Measurements from ENCODE around the gene TRIM44.

The TRIM44 gene

GRCh38 chr11:35641964-35642363 is 20.6 kb upstream of the TRIM44 start:
- no peaks in the 10 kb centered on the region for H3F3A ChIP-seq (ENCODE audit: insufficient read depth)
- no peaks in the 10 kb centered on the region for H3K36me3 ChIP-seq (ENCODE audit: low read length)
- H3K27ac ChIP-seq (ENCODE audit: low read depth, low read length), result no peak overlapping the region
- TF ChIP-seq EZH2phosphoT487 (conservative IDR thresholded peaks at IDR 0.05; ENCODE audit: low read length), result no peak
- no peak for TF ChIP-seq CTCF (IDR thresholded peaks at IDR 0.05; ENCODE audit: insufficient read depth, low read length, poor library complexity, severe bottlenecking)
- no peak overlapping the region for H3K4me3 ChIP-seq (ENCODE audit: insufficient read depth, low read length, poor library complexity, severe bottlenecking)
- H3K79me2 ChIP-seq (ENCODE audit: insufficient read depth, low read length), result no peaks in the 10 kb centered on the region
- H3K4me2 ChIP-seq (ENCODE audit: low read depth, low read length, poor library complexity, severe bottlenecking), result no peak overlapping the region
- H2AFZ ChIP-seq (ENCODE audit: low read depth, low read length, severe bottlenecking), result no peak overlapping the region
- H3K9ac ChIP-seq (ENCODE audit: low read length), result no peak overlapping the region
- H4K20me1 ChIP-seq (ENCODE audit: low read depth, low read length), result no peaks in the 10 kb centered on the region
- H3K27me3 ChIP-seq (ENCODE audit: low read length), result no peaks in the 10 kb centered on the region
- no peaks in the 10 kb centered on the region for H3K9me2 ChIP-seq (replicated peaks; ENCODE audit: insufficient read depth, low read length)
- no peaks in the 10 kb centered on the region for H3K9me3 ChIP-seq (ENCODE audit: insufficient read depth, low read length)

- TF ChIP-seq CTCF (IDR thresholded peaks at IDR 0.05; ENCODE audit: insufficient read depth, low read length, poor library complexity, severe bottlenecking) (no peak), EZH2phosphoT487 (conservative IDR thresholded peaks at IDR 0.05; ENCODE audit: low read length) (no peak)
- no peak overlapping the region for H3K9ac ChIP-seq (ENCODE audit: low read length)
- no peaks in the 10 kb centered on the region for H3K9me2 ChIP-seq (replicated peaks; ENCODE audit: insufficient read depth, low read length)
These were observed 15.0 kb upstream of the TRIM44 start for GRCh38 chr11:35647421-35648093.

GRCh38 chr11:35650006-35650405 is 12.6 kb upstream of the TRIM44 start:
- H3K9ac ChIP-seq (ENCODE audit: low read length), result no peak overlapping the region
- no peaks in the 10 kb centered on the region for H3K9me2 ChIP-seq (replicated peaks; ENCODE audit: insufficient read depth, low read length)
- H3K79me2 ChIP-seq (ENCODE audit: insufficient read depth, low read length), result no peaks in the 10 kb centered on the region
- TF ChIP-seq CTCF (IDR thresholded peaks at IDR 0.05; ENCODE audit: insufficient read depth, low read length, poor library complexity, severe bottlenecking), result no peak
- no peak for TF ChIP-seq EZH2phosphoT487 (conservative IDR thresholded peaks at IDR 0.05; ENCODE audit: low read length)
- H3K9me3 ChIP-seq (ENCODE audit: insufficient read depth, low read length), result no peaks in the 10 kb centered on the region
- H3K27ac ChIP-seq (ENCODE audit: low read depth, low read length), result no peak overlapping the region
- H3K36me3 ChIP-seq (ENCODE audit: low read length), result no peaks in the 10 kb centered on the region
- no peak overlapping the region for H2AFZ ChIP-seq (ENCODE audit: low read depth, low read length, severe bottlenecking)
- H4K20me1 ChIP-seq (ENCODE audit: low read depth, low read length), result no peaks in the 10 kb centered on the region
- no peaks in the 10 kb centered on the region for H3K27me3 ChIP-seq (ENCODE audit: low read length)
- no peak overlapping the region for H3K4me2 ChIP-seq (ENCODE audit: low read depth, low read length, poor library complexity, severe bottlenecking)
- no peak overlapping the region for H3K4me3 ChIP-seq (ENCODE audit: insufficient read depth, low read length, poor library complexity, severe bottlenecking)
- no peaks in the 10 kb centered on the region for H3F3A ChIP-seq (ENCODE audit: insufficient read depth)

More at GRCh38 chr11:35647421-35648093, 15.0 kb upstream of the TRIM44 start:
- Histone ChIP-seq H3K27me3 (ENCODE audit: low read length) (no peaks in the 10 kb centered on the region), H2AFZ (ENCODE audit: low read depth, low read length, severe bottlenecking) (no peak overlapping the region), H3K79me2 (ENCODE audit: insufficient read depth, low read length) (no peaks in the 10 kb centered on the region), H3K4me2 (ENCODE audit: low read depth, low read length, poor library complexity, severe bottlenecking) (no peak overlapping the region), H3K9me3 (ENCODE audit: insufficient read depth, low read length) (no peaks in the 10 kb centered on the region), H3K36me3 (ENCODE audit: low read length) (no peaks in the 10 kb centered on the region), H4K20me1 (ENCODE audit: low read depth, low read length) (no peaks in the 10 kb centered on the region), H3F3A (ENCODE audit: insufficient read depth) (no peaks in the 10 kb centered on the region), H3K4me3 (ENCODE audit: insufficient read depth, low read length, poor library complexity, severe bottlenecking) (no peak overlapping the region), H3K27ac (ENCODE audit: low read depth, low read length) (no peak overlapping the region)

Measured in SU-DHL-6 (cell line).